SK-N-SH treated with all-trans-retinoic acid at 6 μM for 48 hours (cell line): ENCODE data around the gene NSL1.

Experiments
- ESRRG ChIP-seq: fragments of 250-450 bp; sonication (Bioruptor Pico); IDR thresholded peaks from 2 replicates; pipeline ENCODE4 v1.6.1; 2021; ENCODE audit warnings: mild to moderate bottlenecking
- TSHZ2 ChIP-seq: fragments of 250-450 bp; sonication (Bioruptor Pico); IDR thresholded peaks from 2 replicates; pipeline ENCODE4 v1.5.0; 2020; ENCODE audit warnings: mild to moderate bottlenecking, moderate library complexity
- ZC3H10 ChIP-seq: fragments of 250-450 bp; sonication (Bioruptor Pico); IDR thresholded peaks from 2 replicates; pipeline ENCODE4 v1.5.1; 2021; ENCODE audit warnings: mild to moderate bottlenecking, moderate library complexity
- ZFP30 ChIP-seq: fragments of 450-650 bp; formaldehyde crosslinking; IDR thresholded peaks from 2 replicates; pipeline ENCODE4 v1.5.0; 2022; ENCODE audit warnings: mild to moderate bottlenecking, moderate library complexity
- TF ChIP-seq, protein P1 (sequence below): fragments of 250-450 bp; sonication (Bioruptor Pico); IDR thresholded peaks from 2 replicates; pipeline ENCODE4 v1.5.1; 2020; ENCODE audit warnings: low read depth, mild to moderate bottlenecking, moderate library complexity
- TF ChIP-seq, protein P2 (sequence below): fragments of 250-450 bp; sonication (Bioruptor Pico); IDR thresholded peaks from 2 replicates; pipeline ENCODE4 v1.8.0; 2020; ENCODE audit warnings: mild to moderate bottlenecking, moderate library complexity, borderline replicate concordance

DNA sequence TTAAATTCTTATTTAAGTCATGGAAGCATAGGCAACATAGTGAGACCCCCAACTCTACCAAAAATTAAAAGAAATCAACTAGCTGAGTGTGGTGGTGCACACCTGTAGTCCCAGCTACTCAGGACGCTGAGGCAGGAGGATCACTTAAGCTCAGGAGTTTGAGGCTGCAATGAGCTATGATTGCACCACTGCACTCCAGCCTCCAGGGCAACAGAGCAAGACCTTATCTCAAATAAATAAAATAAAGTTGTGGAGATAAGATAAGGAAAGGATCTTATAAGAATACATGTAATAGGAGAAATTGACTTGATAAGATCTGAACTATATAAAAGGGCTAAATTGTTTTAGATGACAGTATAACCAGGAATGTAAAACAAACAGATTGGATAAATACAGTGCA, 89.7 kb downstream of the NSL1 start:
- TF ChIP-seq ZC3H10 (no peak), ESRRG (CRISPR knock-in tag) (no peak), ZFP30 (no peak), TSHZ2 (CRISPR knock-in tag) (no peak)
- TF ChIP-seq, protein P1, sequence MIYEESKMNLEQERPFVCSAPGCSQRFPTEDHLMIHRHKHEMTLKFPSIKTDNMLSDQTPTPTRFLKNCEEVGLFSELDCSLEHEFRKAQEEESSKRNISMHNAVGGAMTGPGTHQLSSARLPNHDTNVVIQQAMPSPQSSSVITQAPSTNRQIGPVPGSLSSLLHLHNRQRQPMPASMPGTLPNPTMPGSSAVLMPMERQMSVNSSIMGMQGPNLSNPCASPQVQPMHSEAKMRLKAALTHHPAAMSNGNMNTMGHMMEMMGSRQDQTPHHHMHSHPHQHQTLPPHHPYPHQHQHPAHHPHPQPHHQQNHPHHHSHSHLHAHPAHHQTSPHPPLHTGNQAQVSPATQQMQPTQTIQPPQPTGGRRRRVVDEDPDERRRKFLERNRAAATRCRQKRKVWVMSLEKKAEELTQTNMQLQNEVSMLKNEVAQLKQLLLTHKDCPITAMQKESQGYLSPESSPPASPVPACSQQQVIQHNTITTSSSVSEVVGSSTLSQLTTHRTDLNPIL (CRISPR knock-in tag): no peak
- TF ChIP-seq, protein P2, sequence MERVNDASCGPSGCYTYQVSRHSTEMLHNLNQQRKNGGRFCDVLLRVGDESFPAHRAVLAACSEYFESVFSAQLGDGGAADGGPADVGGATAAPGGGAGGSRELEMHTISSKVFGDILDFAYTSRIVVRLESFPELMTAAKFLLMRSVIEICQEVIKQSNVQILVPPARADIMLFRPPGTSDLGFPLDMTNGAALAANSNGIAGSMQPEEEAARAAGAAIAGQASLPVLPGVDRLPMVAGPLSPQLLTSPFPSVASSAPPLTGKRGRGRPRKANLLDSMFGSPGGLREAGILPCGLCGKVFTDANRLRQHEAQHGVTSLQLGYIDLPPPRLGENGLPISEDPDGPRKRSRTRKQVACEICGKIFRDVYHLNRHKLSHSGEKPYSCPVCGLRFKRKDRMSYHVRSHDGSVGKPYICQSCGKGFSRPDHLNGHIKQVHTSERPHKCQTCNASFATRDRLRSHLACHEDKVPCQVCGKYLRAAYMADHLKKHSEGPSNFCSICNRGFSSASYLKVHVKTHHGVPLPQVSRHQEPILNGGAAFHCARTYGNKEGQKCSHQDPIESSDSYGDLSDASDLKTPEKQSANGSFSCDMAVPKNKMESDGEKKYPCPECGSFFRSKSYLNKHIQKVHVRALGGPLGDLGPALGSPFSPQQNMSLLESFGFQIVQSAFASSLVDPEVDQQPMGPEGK (CRISPR knock-in tag): no peak
